Tibial nerve (tissue), 4 donors: ENCODE results near the gene DLX1. TPM values are rescaled to one million over a fixed set of nuclear protein-coding genes. Genes with fewer than 3 reads are reported as not detected.

Experiments
- DNase-seq, 2 donors: peaks; one replicate each; pipeline ENCODE4 v3.0.0-alpha.2; 2019; ENCODE audit warnings: low spot score in 2 of 2
- H3K27ac ChIP-seq, 4 donors: fragments of 200-600 bp; sonication (generic) in 3 of 4; one replicate each; pipeline ENCODE4 v1.5.1; 2017 to 2019; ENCODE audit warnings: mild to moderate bottlenecking in 1 of 4
- H3K27me3 ChIP-seq, 2 donors: fragments of 200-600 bp; sonication (generic) in 1 of 2; one replicate each; pipeline versions ENCODE4 v1.5.1 to v1.6.0; 2017 to 2019
- H3K36me3 ChIP-seq, 3 donors: fragments of 200-600 bp; sonication (generic); one replicate each; pipeline ENCODE4 v1.5.1; 2018 to 2019
- H3K4me1 ChIP-seq, 4 donors: fragments of 200-600 bp; sonication (generic) in 3 of 4; one replicate each; pipeline ENCODE4 v1.5.1; 2017 to 2019
- H3K4me3 ChIP-seq, 4 donors: fragments of 200-600 bp; sonication (generic) in 3 of 4; one replicate each; pipeline ENCODE4 v1.5.1; 2017 to 2019; ENCODE audit warnings: mild to moderate bottlenecking in 1 of 4, moderate library complexity in 1 of 4
- H3K9me3 ChIP-seq, 4 donors: fragments of 200-600 bp; sonication (generic) in 3 of 4; one replicate each; pipeline ENCODE4 v1.5.1; 2017 to 2019
- CTCF ChIP-seq, 5 experiments: fragments of 200-600 bp in 3 of 5; fragments of 450-650 bp in 2 of 5; sonication (generic) in 3 of 5; IDR thresholded peaks; one replicate each; pipeline ENCODE4 v1.5.1; 2016 to 2019; ENCODE audit warnings: antibody characterized with exemption in 5 of 5, mild to moderate bottlenecking in 3 of 5, moderate library complexity in 2 of 5
- EP300 ChIP-seq, 2 donors: sonication (generic); formaldehyde crosslinking; IDR thresholded peaks; one replicate each; pipeline ENCODE4 v1.6.1; 2017; ENCODE audit warnings: antibody characterized with exemption in 2 of 2, mild to moderate bottlenecking in 1 of 2
- POLR2A ChIP-seq, 2 donors: fragments of 450-650 bp; IDR thresholded peaks; one replicate each; pipeline ENCODE4 v1.6.1; 2017; ENCODE audit warnings: antibody characterized with exemption in 2 of 2, mild to moderate bottlenecking in 2 of 2, moderate library complexity in 2 of 2
- WGBS, 2 donors: methylation state at CpG; one replicate each; pipeline ENCODE4 v1.1.5; 2018; 5-methylcytosine and 5-hydroxymethylcytosine counted together
- total RNA-seq, 4 donors: library from RNA; depleted of rRNA; stranded (reverse); fragments of >200 nt; gene quantifications; one replicate each; pipeline ENCODE4 v1.1.0, GENCODE V29; 2016

The DLX1 gene
- total RNA-seq, 4 donors from 2014 or later = 0.44 TPM; not detected in 3

DNA sequence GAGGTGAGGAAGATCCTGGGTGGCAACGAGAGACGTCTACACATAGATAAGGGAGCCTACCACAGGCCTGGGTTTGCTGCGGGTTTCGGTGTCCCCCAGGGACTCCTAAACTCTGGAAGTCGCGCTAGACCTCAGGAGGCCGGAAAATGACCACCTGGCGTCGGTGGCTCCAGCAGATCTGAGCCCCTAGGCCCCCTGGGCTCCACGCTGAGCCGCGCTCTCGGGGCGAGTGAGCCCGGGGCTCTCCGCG, 987 bp upstream of the DLX1 start:
- H3K9me3 ChIP-seq = no peaks in the 10 kb centered on the region
- no peak for TF ChIP-seq CTCF (IDR thresholded peaks at IDR 0.05)
- no peak for TF ChIP-seq EP300 (IDR thresholded peaks at IDR 0.05)
- TF ChIP-seq POLR2A (IDR thresholded peaks at IDR 0.05) = no peak
- 4 to 5% methylated on average over 12 to 15 of the region's 17 CpGs for WGBS, 2 donors
- peaks cover 0 to 62% (median 30%) of the 10 kb centered on the region in 4 donors for H3K4me1 ChIP-seq
- peaks cover 0 to 4% (median 0%) of the 10 kb centered on the region in 3 donors for H3K36me3 ChIP-seq
- peaks cover 14 to 95% of the 10 kb centered on the region in 2 donors for H3K27me3 ChIP-seq
- no peak overlapping the region for H3K27ac ChIP-seq
- H3K4me3 ChIP-seq = peak overlapping the region in 3 of 4 donors; percentile 42 to 66 (median 56)
- no peak for DNase-seq

GRCh38 chr2:172084645-172085459, 455 bp upstream of the DLX1 start:
- peak in 1 of 2 donors; percentile 70 for DNase-seq
- H3K27me3 ChIP-seq = peaks cover 14 to 100% of the 10 kb centered on the region in 2 donors
- 0 to 1% methylated on average over 29 to 47 of the region's 76 CpGs for WGBS, 2 donors
- H3K36me3 ChIP-seq = peaks cover 0 to 4% (median 0%) of the 10 kb centered on the region in 3 donors
- TF ChIP-seq EP300 (IDR thresholded peaks at IDR 0.05) (peak in 1 of 2 donors; percentile 70), POLR2A (IDR thresholded peaks at IDR 0.05) (peak; percentile 23 to 31), CTCF (IDR thresholded peaks at IDR 0.05) (no peak)
- peak overlapping the region; percentile 19 to 66 (median 49) for H3K4me3 ChIP-seq
- H3K27ac ChIP-seq = peak overlapping the region in 1 of 4 donors; percentile 52
- H3K9me3 ChIP-seq = no peaks in the 10 kb centered on the region
- H3K4me1 ChIP-seq = peaks cover 0 to 62% (median 30%) of the 10 kb centered on the region in 4 donors

- H3K4me1 ChIP-seq = peaks cover 0 to 62% (median 30%) of the 10 kb centered on the region in 4 donors
- H3K27ac ChIP-seq = peak overlapping the region in 1 of 4 donors; percentile 55
- H3K36me3 ChIP-seq = no peaks in the 10 kb centered on the region
- peak in 1 of 2 donors; percentile 5 for DNase-seq
- H3K27me3 ChIP-seq = peaks cover 14 to 100% of the 10 kb centered on the region in 2 donors
- 7 to 11% methylated on average over 41 to 54 of the region's 54 CpGs for WGBS, 2 donors
- H3K4me3 ChIP-seq = peak overlapping the region in 2 of 4 donors; percentile 6 to 56
- TF ChIP-seq CTCF (IDR thresholded peaks at IDR 0.05) (no peak), EP300 (IDR thresholded peaks at IDR 0.05) (no peak), POLR2A (IDR thresholded peaks at IDR 0.05) (no peak)
- H3K9me3 ChIP-seq = no peaks in the 10 kb centered on the region
Observed at GRCh38 chr2:172086241-172087206, 1.2 kb downstream of the DLX1 start.

DNA sequence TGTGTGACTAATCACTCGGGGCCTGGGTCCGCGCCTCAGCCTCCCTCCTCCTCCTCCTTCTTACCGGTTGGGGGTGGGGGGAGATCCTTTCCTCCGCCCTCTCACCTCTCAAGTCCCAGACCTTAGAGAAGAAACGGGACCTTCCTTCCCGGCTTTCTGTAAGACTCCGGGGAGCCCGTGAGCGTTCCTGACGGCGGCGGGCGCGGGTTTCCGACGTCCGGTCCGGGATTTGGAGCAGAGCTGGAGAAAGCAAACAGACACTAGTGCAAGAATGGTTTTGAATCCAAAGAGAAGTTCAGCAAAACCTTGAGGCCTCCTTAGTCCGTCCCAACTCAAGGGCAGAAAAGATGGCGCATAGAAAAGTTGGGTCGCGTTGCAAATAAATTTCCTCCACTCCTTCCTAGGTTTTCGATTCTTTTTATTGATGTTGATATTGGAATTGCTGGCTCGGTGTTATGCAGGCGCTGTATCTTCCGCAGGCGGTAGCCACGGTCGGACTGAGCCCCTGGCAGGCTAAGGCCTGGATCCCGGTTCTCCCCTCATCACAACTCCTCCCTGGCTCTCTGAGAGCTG, 2.0 kb downstream of the DLX1 start:
- peaks cover 0 to 62% (median 30%) of the 10 kb centered on the region in 4 donors for H3K4me1 ChIP-seq
- DNase-seq = peak in 1 of 2 donors; percentile 3
- H3K27me3 ChIP-seq = peaks cover 17 to 100% of the 10 kb centered on the region in 2 donors
- H3K9me3 ChIP-seq = no peaks in the 10 kb centered on the region
- TF ChIP-seq EP300 (IDR thresholded peaks at IDR 0.05) (peak in 1 of 2 donors; percentile 16), POLR2A (IDR thresholded peaks at IDR 0.05) (no peak), CTCF (IDR thresholded peaks at IDR 0.05) (no peak)
- H3K36me3 ChIP-seq = no peaks in the 10 kb centered on the region
- H3K4me3 ChIP-seq = no peak overlapping the region
- 19% methylated on average over 31 of the region's 31 CpGs for WGBS, 2 donors
- H3K27ac ChIP-seq = no peak overlapping the region
